Body of pancreas (tissue), 4 donors: ENCODE data around the gene SLC23A3.

Experiments used
- POLR2A ChIP-seq, 3 donors: fragments of 450-650 bp; IDR thresholded peaks; one replicate each; pipeline ENCODE4 v1.6.1; 2016; ENCODE audit warnings: antibody characterized with exemption in 3 of 3, mild to moderate bottlenecking in 2 of 3
- TF ChIP-seq, protein P1 (sequence below), 7 experiments: fragments of 450-650 bp in 4 of 7; fragments of 200-600 bp in 3 of 7; sonication (generic) in 3 of 7; IDR thresholded peaks; one replicate each; pipeline ENCODE4 v1.5.1; 2016 to 2019; ENCODE audit warnings: antibody characterized with exemption in 7 of 7

DNA sequence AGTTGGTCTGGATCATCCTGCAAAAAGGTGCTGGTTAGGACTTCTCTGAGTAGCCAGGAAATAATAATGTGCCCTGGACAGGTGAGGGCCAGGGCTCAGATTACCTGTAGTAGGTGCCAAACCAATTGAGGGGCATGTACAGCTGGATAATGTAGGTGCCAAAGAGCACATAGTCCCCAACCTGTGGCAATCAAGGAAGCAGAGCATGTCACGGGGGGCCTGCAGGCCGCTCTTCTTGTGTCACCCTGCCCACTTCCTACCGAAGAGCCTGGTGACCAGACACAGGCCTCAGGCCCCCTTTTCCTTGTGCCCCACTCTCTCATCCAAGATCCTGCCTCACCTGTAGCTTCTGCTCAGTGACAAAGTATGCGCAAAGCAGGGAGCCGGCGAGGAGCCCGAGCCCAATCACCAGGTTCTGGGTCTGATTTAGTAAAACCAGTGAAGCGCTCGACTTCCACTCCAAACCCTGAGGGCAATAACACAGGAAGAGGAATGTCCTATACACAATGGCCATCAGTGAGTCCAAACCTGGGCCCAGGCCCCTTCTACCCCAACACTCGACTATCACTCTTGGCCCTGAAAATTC lies 43.8 kb upstream of the SLC23A3 start:
- TF ChIP-seq, protein P1, sequence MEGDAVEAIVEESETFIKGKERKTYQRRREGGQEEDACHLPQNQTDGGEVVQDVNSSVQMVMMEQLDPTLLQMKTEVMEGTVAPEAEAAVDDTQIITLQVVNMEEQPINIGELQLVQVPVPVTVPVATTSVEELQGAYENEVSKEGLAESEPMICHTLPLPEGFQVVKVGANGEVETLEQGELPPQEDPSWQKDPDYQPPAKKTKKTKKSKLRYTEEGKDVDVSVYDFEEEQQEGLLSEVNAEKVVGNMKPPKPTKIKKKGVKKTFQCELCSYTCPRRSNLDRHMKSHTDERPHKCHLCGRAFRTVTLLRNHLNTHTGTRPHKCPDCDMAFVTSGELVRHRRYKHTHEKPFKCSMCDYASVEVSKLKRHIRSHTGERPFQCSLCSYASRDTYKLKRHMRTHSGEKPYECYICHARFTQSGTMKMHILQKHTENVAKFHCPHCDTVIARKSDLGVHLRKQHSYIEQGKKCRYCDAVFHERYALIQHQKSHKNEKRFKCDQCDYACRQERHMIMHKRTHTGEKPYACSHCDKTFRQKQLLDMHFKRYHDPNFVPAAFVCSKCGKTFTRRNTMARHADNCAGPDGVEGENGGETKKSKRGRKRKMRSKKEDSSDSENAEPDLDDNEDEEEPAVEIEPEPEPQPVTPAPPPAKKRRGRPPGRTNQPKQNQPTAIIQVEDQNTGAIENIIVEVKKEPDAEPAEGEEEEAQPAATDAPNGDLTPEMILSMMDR (IDR thresholded peaks at IDR 0.05): no peak
- TF ChIP-seq POLR2A (IDR thresholded peaks at IDR 0.05): no peak
